Astrocyte (in vitro differentiated cells and primary cell): ENCODE measurements around the gene CCNL1. TPM values are rescaled to one million over a fixed set of nuclear protein-coding genes. Genes with fewer than 3 reads are reported as not detected.

Experiments used
- DNase-seq: peaks from one replicate; pipeline ENCODE4 v3.0.0-alpha.2; 2010; ENCODE audit warnings: low read depth
- FAIRE-seq: peaks from 2 replicates; lab custom pipeline; 2011; peaks lifted over from hg19 to GRCh38; lab: Jason Lieb, UNC
- H2AFZ ChIP-seq: 2 replicates; pipeline ENCODE4 v1.6.0; 2012; ENCODE audit warnings: low read depth, low read length, inconsistent platforms
- H3K27ac ChIP-seq: 2 replicates; pipeline ENCODE4 v1.5.1; 2011; ENCODE audit warnings: low read depth, low read length, inconsistent platforms
- H3K27me3 ChIP-seq: 2 replicates; pipeline ENCODE4 v1.6.0; 2011; ENCODE audit warnings: low read length, inconsistent platforms; ENCODE audit not compliant: insufficient read depth
- H3K36me3 ChIP-seq: 2 replicates; pipeline ENCODE4 v1.5.1; 2011; ENCODE audit warnings: low read length, inconsistent platforms; ENCODE audit not compliant: insufficient read depth
- H3K4me1 ChIP-seq: 2 replicates; pipeline ENCODE4 v1.5.1; 2011; ENCODE audit warnings: low read length, inconsistent platforms; ENCODE audit not compliant: insufficient read depth
- H3K4me2 ChIP-seq: 2 replicates; pipeline ENCODE4 v1.6.0; 2012; ENCODE audit warnings: low read length, inconsistent platforms
- H3K4me3 ChIP-seq: 2 replicates; pipeline ENCODE4 v1.5.1; 2011; ENCODE audit warnings: low read depth, mild to moderate bottlenecking, low read length, inconsistent platforms; ENCODE audit not compliant: insufficient read depth
- H3K79me2 ChIP-seq: 2 replicates; pipeline ENCODE4 v1.6.0; 2012; ENCODE audit warnings: mild to moderate bottlenecking, low read length, inconsistent platforms; ENCODE audit not compliant: insufficient read depth
- H3K9ac ChIP-seq: 2 replicates; pipeline ENCODE4 v1.6.0; 2012; ENCODE audit warnings: mild to moderate bottlenecking, low read length, inconsistent platforms
- H3K9me3 ChIP-seq: 2 replicates; pipeline ENCODE4 v1.5.1; 2012; ENCODE audit warnings: low read depth, mild to moderate bottlenecking, low read length, inconsistent platforms; ENCODE audit not compliant: insufficient read depth
- H4K20me1 ChIP-seq: 2 replicates; pipeline ENCODE4 v1.6.0; 2012; ENCODE audit warnings: low read length, inconsistent platforms; ENCODE audit not compliant: insufficient read depth
- H3K27ac Mint-ChIP-seq: one replicate; pipeline ENCODE4 v1.8.0; 2021; ENCODE audit warnings: mild to moderate bottlenecking, mixed read lengths; ENCODE audit not compliant: unreplicated experiment
- H3K27me3 Mint-ChIP-seq: one replicate; pipeline ENCODE4 v1.8.0; 2021; ENCODE audit warnings: low read depth, mixed read lengths; ENCODE audit not compliant: unreplicated experiment
- H3K36me3 Mint-ChIP-seq: one replicate; pipeline ENCODE4 v1.8.0; 2021; ENCODE audit warnings: low read depth, mixed read lengths; ENCODE audit not compliant: unreplicated experiment
- H3K4me1 Mint-ChIP-seq: one replicate; pipeline ENCODE4 v1.8.0; 2021; ENCODE audit warnings: low read depth, mixed read lengths; ENCODE audit not compliant: unreplicated experiment
- H3K4me3 Mint-ChIP-seq: one replicate; pipeline ENCODE4 v1.8.0; 2021; ENCODE audit warnings: mild to moderate bottlenecking, moderate library complexity, mixed read lengths; ENCODE audit not compliant: unreplicated experiment
- H3K9me3 Mint-ChIP-seq: one replicate; pipeline ENCODE4 v1.8.0; 2021; ENCODE audit warnings: mild to moderate bottlenecking, mixed read lengths; ENCODE audit not compliant: unreplicated experiment
- CTCF ChIP-seq: IDR thresholded peaks from 2 replicates; pipeline ENCODE4 v1.5.1; 2011; ENCODE audit warnings: low read depth, mild to moderate bottlenecking, inconsistent platforms, low read length, moderate library complexity; ENCODE audit not compliant: insufficient read depth
- EZH2 ChIP-seq: IDR thresholded peaks from 2 replicates; pipeline ENCODE4 v1.6.1; 2012; ENCODE audit warnings: mild to moderate bottlenecking, low read length, inconsistent platforms; ENCODE audit not compliant: insufficient read depth
- total RNA-seq: library from RNA; stranded (reverse); gene quantifications from 2 replicates; pipeline ENCODE4 v1.2.1, GENCODE V29; 2021

The CCNL1 gene
- total RNA-seq, 1 donor from 2014 or later = 66.8 TPM

- Histone ChIP-seq H3K4me2 (peak overlapping the region; percentile 94), H2AFZ (no peak overlapping the region), H3K27me3 (no peaks in the 10 kb centered on the region), H4K20me1 (peaks cover 92% of the 10 kb centered on the region), H3K4me3 (peak overlapping the region; percentile 30), H3K79me2 (peaks cover 82% of the 10 kb centered on the region), H3K4me1 (peaks cover 39% of the 10 kb centered on the region), H3K27ac (no peak overlapping the region), H3K9ac (peak overlapping the region; percentile 19), H3K9me3 (no peaks in the 10 kb centered on the region), H3K36me3 (peaks cover 89% of the 10 kb centered on the region)
- DNase-seq (no peak), FAIRE-seq (no peak)
- peaks cover 15% of the 10 kb centered on the region for H3K36me3 Mint-ChIP-seq
- peak overlapping the region; percentile 10 for H3K27ac Mint-ChIP-seq
- H3K4me1 Mint-ChIP-seq = peaks cover 27% of the 10 kb centered on the region
- TF ChIP-seq CTCF (no peak), EZH2 (no peak)
- H3K27me3 Mint-ChIP-seq = no peaks in the 10 kb centered on the region
- peak overlapping the region; percentile 82 for H3K4me3 Mint-ChIP-seq
- no peaks in the 10 kb centered on the region for H3K9me3 Mint-ChIP-seq
Observed at GRCh38 chr3:157154563-157155330, 5.2 kb downstream of the CCNL1 start.

GRCh38 chr3:157152930-157153329 is 7.0 kb downstream of the CCNL1 start:
- FAIRE-seq = no peak

More at GRCh38 chr3:157152930-157153329, 7.0 kb downstream of the CCNL1 start:
- no peak for DNase-seq
- H3K4me3 Mint-ChIP-seq = no peak overlapping the region
- peaks cover 31% of the 10 kb centered on the region for H3K4me1 ChIP-seq
- H3K36me3 ChIP-seq = peaks cover 97% of the 10 kb centered on the region
- no peak overlapping the region for H2AFZ ChIP-seq
- H3K27me3 ChIP-seq = no peaks in the 10 kb centered on the region
- no peak overlapping the region for H3K4me3 ChIP-seq
- no peaks in the 10 kb centered on the region for H3K9me3 Mint-ChIP-seq
- no peaks in the 10 kb centered on the region for H3K27me3 Mint-ChIP-seq
- no peak overlapping the region for H3K9ac ChIP-seq
- H3K27ac Mint-ChIP-seq = no peak overlapping the region
- peaks cover 97% of the 10 kb centered on the region for H4K20me1 ChIP-seq
- H3K4me1 Mint-ChIP-seq = peaks cover 26% of the 10 kb centered on the region
- no peak overlapping the region for H3K27ac ChIP-seq
- H3K36me3 Mint-ChIP-seq = peaks cover 11% of the 10 kb centered on the region
- H3K9me3 ChIP-seq = no peaks in the 10 kb centered on the region
- peaks cover 64% of the 10 kb centered on the region for H3K79me2 ChIP-seq
- H3K4me2 ChIP-seq = no peak overlapping the region
- TF ChIP-seq EZH2 (no peak), CTCF (no peak)
